AG04449 (cell line): ENCODE results near the gene C17orf107.
"Not testable (repeated sequence)": the region's sequence is repeated elsewhere in the genome, so short reads cannot be mapped to it uniquely, and the experiment has no call there.

Source experiments
- CTCF ChIA-PET: fragments of 350-600 bp; formaldehyde crosslinking; extraction: SDS; loops from one replicate; lab custom pipeline; 2021; ENCODE audit warnings: antibody characterized with exemption; lab: Yijun Ruan, JAX
- POLR2A ChIA-PET: fragments of 400-600, 350-600 bp; formaldehyde crosslinking; extraction: SDS; loops from one replicate; lab custom pipeline; 2020; ENCODE audit warnings: antibody characterized with exemption, inconsistent platforms; lab: Yijun Ruan, JAX
- DNase-seq: peaks from one replicate; pipeline ENCODE4 v3.0.0-alpha.2; 2010; ENCODE audit warnings: low read depth, low spot score
- H3K4me3 ChIP-seq: 2 replicates; pipeline ENCODE4 v1.5.1; 2011; ENCODE audit warnings: low read depth, mild to moderate bottlenecking, control low read depth, low read length
- TF ChIP-seq, protein P1 (sequence below): IDR thresholded peaks from one replicate; pipeline ENCODE4 v1.5.1; 2011; ENCODE audit warnings: mild to moderate bottlenecking, moderate library complexity, low read length, control low read depth, inconsistent platforms; ENCODE audit not compliant: insufficient read depth; ENCODE audit errors: missing control alignments

The C17orf107 gene

GRCh38 chr17:4901108-4901647 lies 1.8 kb downstream of the C17orf107 start:
- H3K4me3 ChIP-seq: no peak overlapping the region
- TF ChIP-seq, protein P1, sequence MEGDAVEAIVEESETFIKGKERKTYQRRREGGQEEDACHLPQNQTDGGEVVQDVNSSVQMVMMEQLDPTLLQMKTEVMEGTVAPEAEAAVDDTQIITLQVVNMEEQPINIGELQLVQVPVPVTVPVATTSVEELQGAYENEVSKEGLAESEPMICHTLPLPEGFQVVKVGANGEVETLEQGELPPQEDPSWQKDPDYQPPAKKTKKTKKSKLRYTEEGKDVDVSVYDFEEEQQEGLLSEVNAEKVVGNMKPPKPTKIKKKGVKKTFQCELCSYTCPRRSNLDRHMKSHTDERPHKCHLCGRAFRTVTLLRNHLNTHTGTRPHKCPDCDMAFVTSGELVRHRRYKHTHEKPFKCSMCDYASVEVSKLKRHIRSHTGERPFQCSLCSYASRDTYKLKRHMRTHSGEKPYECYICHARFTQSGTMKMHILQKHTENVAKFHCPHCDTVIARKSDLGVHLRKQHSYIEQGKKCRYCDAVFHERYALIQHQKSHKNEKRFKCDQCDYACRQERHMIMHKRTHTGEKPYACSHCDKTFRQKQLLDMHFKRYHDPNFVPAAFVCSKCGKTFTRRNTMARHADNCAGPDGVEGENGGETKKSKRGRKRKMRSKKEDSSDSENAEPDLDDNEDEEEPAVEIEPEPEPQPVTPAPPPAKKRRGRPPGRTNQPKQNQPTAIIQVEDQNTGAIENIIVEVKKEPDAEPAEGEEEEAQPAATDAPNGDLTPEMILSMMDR: no peak
- DNase-seq: no peak
- ChIA-PET POLR2A (no interaction called here), CTCF (interaction anchor here (0.9 to 6.1 kb wide), 11 partner anchors 8 to 335 kb away, joined by 3 to 72 read pairs (median 10); partner anchors contain the start of genes ARRB2, GLTPD2 and VMO1)

DNA sequence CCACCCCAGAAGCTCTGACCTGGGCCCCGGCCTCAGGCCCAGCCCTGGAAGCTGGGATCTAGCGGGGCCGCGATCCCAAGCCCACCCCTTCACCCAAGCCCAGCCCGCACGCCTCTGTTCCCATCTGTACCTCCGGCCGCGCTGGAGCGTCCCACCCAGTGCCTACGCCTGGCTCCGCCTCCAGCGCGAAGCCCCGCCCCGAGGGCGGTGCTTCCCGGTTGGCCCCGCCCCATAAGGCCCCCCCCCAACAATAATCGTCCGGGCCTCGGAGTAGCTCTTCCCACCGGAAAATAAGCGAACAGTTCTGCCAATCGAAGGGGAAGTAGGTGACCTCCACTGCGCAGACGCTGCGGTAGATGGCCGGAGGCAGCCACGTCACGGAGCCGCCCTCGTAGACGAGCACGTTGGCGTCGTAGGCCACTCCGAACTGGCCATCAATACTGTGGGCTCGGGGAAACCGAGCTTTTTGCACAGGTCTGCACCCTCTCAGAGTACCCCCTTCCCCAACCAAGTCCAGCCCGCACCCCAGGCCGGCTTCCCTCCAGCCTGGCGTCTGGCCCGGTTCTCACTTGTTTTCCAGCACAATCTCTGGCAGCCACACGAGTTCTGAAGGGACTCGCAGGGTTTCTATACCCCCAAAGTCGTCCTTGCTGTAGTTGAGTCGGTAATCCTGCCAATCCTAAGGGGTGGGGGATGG lies 2.5 kb downstream of the C17orf107 start:
- no peak overlapping the region for H3K4me3 ChIP-seq
- DNase-seq: no peak
- ChIA-PET POLR2A (no interaction called here), CTCF (interaction anchor here (0.8 to 6.1 kb wide), 12 partner anchors 11 to 335 kb away, joined by 3 to 72 read pairs (median 4); partner anchors contain the start of genes ARRB2, GLTPD2 and VMO1)
- TF ChIP-seq, protein P1: no peak

GRCh38 chr17:4902540-4902939 lies 3.2 kb downstream of the C17orf107 start:
- CTCF ChIA-PET: interaction anchor here (0.8 to 6.1 kb wide), 16 partner anchors 10 to 194 kb away, joined by 3 to 72 read pairs (median 5); partner anchors contain the start of genes ARRB2, GLTPD2 and VMO1

GRCh38 chr17:4903051-4903818 lies 3.9 kb downstream of the C17orf107 start, which contains the start of gene CHRNE:
Gene CHRNE (minus strand): TSS chr17:4903098. CDS start chr17:4903063, 35 bp downstream.
- TF ChIP-seq, protein P1: peak; percentile 79
- DNase-seq: no peak
- ChIA-PET CTCF (interaction anchor here (0.6 to 6.1 kb wide), 18 partner anchors 9 to 201 kb away, joined by 3 to 72 read pairs (median 5); partner anchors contain the start of genes ARRB2, GLTPD2, PSMB6 and RNF167), POLR2A (interaction anchor here (1.0 to 1.1 kb wide), 3 partner anchors 107 to 182 kb away, joined by 3 read pairs; partner anchors contain the start of gene PSMB6)
- H3K4me3 ChIP-seq: no peak within 1 kb of the TSS

More at GRCh38 chr17:4902540-4902939, 3.2 kb downstream of the C17orf107 start:
- no peak overlapping the region for H3K4me3 ChIP-seq
- DNase-seq: no peak
- POLR2A ChIA-PET: no interaction called here
- TF ChIP-seq, protein P1: no peak

DNA sequence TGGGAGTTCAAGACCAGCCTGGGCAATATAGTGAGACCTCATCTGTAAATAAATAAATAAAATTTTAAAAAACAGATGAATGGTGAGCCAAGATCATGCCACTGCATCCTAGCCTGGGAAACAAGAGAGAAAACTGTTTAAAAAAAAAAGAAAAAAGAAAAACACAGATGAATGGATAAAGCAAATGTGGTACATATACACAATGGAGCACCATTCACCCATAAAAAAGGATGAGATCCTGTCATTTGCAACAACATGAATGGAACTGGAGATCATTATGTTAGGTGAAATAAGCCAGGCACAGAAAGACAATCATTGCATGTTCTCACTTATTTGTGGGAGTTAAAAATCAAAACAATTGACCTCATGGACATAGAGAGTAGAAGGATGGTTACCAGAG lies 7.3 kb downstream of the C17orf107 start:
- CTCF ChIA-PET: interaction anchor here (1.0 to 2.4 kb wide), 3 partner anchors 13 to 156 kb away, joined by 3 to 11 read pairs (median 10); no protein-coding TSS in a partner anchor
- POLR2A ChIA-PET, H3K4me3 ChIP-seq, DNase-seq: not testable (repeated sequence)

DNA sequence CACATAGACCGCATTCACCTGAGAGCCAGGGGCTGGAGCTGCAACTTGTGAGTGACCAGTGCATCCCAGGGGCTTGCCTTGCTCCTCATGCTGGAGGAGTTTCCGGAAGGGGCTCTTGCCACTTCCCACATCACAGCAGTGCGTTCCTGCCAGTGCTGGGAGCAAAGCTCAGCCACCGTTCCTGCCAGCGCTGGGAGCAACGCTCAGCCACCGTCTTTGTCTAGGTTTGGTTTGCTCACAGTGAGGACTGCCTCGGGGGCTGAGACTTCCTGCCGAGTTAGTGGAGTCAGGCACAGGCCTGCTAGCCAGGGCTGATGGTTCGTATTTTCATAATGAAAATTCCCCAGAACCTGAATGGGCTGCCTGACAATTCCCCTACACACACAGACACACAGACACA lies 9.0 kb downstream of the C17orf107 start:
- TF ChIP-seq, protein P1: no peak
- no peak for DNase-seq
- POLR2A ChIA-PET: interaction anchor here (0.9 to 1.8 kb wide), 4 partner anchors 32 to 112 kb away, joined by 4 to 8 read pairs (median 5); partner anchors contain the start of genes PSMB6, RNF167, SLC25A11 and SPAG7
- CTCF ChIA-PET: interaction anchor here (0.6 to 6.7 kb wide), 27 partner anchors 9 to 226 kb away, joined by 3 to 93 read pairs (median 4); partner anchors contain the start of genes ARRB2, C17orf107, CAMTA2 and INCA1
- no peak overlapping the region for H3K4me3 ChIP-seq
